Stimulated activated CD4-positive, alpha-beta T cell treated with anti-CD3 and anti-CD28 coated beads, TNF-alpha, amount 100 ng/mL, for 24 hours (primary cell): ENCODE data around the gene TARS1.

Experiments
- DNase-seq, 3 experiments: peaks; one replicate each; pipeline ENCODE4 v3.0.0-alpha.2; 2020; ENCODE audit warnings: low read depth in 3 of 3

TARS1 gene

DNA sequence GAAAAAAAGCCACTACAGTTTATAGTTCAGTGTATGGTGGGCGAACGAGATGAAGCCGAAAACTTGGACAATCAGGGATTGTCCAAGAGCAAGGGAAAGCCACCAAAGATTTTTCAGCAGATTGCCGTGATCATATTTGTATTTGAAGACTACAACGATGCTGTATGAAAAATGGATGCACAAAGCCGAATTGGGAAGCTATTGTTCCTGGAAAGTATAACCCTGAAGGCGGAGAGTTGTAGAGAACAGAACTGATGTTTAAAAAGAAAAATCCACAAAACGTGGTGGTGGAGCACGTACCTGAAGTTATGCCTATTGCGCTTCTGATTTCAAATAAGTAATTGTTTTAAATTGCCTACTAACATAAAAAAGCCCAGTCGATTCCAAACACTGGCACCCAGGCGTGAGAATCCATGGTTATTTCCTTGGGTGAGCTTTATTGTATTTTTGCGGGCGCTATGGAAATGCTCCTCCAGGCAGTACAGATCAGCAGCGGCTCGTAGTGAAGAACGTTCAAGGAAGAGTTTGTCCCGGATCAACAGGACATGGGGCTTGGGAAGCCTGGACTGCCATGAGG, 772 bp upstream of the TARS1 start:
- no peak for DNase-seq

DNA sequence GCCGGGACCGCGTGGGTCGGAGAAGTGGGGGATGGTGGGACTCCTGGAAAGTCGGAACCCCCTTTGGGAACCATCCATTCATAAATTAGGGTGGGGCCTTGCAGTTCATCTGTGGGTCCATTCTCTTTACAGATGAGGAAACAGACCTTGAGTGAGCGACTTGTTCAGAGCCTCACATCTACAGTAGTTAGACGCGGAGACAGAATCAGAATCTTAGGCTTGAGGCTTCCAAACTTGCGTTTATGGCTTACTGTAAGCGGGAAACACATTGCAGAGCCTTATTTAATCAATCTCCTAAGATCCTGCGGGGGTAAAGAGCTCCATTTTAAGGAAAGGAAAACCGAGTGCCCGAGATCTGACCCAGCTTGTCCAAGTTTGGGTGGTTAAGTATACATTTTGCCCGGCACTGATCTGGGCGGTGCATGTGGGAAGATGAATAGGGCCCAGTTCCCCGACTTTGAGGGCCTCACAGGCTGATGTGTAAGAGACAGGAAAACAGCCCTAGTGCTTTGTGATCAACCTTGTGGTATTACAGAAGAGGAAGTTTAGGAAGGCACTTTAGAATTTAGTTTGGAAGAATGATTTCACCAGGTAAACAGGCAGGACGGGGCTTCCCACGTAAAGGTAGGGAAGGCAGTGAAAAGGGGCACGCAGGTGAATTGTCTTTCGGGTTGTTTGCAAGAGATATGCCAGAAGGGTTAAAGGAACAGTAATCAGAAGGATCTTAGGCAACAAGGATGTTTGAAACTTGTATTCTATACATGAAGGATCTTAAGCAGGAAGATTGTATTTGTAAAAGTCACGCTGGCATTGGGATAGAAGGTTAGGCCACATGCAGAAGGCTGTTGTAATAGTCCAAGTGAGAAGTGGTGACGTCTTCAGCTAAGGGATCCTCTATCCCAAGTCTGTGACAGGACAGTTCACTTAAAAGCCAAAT, 744 bp downstream of the TARS1 start:
- peak in 2 of 3 experiments; percentile 7 to 30 for DNase-seq

DNA sequence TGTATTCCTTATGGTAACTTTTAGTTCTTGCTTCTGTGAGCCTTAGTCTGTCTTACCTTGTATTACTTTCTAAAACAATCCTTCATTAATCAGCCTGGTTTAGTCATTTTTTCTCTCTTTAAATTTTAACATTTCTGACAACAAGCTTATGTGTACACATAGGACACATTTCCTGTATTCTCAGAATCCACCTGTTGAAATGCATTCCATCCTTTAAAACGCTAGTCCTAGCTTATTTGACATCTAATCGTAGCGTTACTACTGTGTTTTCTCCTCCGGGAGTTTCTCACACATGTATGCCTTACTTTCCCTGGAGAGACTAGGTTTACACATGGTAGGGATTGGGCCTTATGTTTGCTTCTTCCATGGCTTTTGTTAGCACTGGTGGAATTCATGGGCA, 3.8 kb downstream of the TARS1 start:
- no peak for DNase-seq

DNA sequence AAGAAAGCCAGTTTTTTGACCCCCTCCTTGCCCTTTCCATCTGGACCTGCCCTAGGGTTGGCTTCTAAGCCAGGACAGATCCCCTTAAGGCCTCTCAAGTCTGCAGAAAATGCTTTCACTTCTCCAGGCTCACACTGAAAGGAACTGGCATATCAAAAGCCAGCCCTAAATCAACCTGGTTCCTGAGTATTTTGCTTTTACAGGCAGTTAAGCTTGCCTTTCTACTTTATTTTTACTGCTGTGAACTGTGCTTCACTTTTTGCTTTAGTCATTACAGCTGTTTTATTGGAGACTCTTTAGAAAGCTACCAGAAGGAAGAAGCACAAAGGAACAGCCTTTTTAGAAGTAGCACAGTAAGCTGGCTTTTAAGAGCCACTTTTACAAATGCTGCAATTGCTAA, 5.0 kb downstream of the TARS1 start:
- no peak for DNase-seq

DNA sequence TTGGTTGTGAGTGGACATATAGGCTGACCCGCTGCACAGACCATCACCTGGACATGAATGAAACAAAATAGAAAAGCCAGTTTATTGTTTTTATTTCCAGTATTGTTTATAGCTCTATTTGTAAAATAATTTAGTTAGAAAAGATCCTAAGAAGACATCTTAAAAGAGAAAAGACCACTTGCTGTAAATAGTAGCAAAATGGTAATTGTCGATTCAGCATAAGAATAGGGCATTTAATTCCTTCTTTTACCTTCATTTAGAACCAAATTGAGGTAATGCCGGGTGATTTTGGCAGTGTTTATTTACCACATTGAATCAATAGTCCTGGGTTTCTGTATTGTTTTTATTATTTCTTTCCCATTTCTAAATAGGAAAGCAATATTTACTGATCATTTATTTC, 7.4 kb downstream of the TARS1 start:
- no peak for DNase-seq

DNA sequence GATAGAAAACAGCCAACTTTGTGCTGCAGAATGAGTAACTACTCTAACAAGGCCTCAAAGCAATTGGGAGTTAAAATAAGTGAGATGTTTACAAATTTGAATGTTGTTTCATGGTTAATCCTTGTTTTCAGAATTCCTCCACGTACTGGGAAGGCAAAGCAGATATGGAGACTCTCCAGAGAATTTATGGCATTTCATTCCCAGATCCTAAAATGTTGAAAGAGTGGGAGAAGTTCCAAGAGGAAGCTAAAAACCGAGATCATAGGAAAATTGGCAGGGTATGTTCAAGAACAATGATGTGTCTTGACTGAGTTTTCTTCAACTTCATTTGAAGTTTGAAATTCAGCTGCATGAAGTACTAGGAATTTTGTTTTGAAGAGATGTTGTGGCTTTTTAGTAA, 16.4 kb downstream of the TARS1 start:
- no peak for DNase-seq

DNA sequence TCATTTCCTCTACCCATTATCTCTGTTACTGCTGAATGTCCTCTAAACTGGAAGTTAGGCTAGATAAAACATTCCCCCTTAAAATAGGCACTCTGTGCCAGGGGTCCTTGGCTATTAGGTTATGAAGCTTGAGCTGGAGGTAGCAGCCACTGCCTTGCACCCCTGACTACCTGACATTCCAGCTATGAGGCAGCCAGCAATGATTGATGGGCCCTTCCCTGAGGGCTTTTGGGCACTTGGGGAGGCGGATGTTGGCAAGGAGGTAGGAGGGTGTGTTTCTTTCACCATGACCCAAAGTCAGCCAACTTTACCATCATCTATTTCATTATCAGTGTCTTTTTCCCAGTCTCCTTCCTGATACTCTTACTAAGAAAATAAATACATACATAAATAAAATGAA, 17.1 kb downstream of the TARS1 start:
- DNase-seq = no peak

DNA sequence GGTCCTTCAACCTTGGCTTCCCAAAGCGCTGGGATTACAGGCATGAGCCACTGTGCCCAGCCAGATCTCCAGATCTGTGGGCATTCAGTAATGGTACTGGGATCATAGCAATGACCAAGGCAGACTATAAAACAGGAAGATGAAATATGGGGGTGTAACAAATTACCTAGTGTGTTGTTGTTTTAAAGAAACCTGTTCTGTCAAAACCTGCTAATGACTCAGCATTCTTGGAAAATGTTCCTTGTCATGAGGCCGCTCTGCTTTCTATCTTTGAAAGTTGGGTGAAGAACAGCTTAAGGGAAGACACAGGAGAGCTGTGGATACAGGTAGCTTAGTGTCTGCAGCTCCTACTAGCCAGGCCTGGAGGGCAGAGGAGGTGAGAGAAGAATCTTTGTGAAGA, 19.4 kb downstream of the TARS1 start:
- no peak for DNase-seq

DNA sequence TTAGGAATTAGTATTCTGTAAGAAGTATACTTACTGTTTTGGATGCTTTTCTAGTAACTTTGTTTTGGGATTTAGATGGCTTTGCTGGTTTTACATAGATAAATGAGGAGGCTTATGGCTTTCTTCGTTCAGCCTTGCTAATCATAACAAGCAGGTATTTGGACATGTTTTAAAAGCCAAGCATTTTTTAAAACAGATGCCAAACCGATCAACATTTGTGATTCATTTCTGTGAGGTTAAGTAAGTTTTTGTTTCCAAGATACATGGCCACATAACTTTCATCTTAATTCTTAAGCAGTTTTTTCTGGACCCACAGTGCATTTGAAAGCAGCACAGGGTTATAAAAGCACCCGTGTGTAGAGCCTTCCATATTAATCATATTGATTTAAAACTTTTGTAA, 21.7 kb downstream of the TARS1 start:
- DNase-seq = no peak

DNA sequence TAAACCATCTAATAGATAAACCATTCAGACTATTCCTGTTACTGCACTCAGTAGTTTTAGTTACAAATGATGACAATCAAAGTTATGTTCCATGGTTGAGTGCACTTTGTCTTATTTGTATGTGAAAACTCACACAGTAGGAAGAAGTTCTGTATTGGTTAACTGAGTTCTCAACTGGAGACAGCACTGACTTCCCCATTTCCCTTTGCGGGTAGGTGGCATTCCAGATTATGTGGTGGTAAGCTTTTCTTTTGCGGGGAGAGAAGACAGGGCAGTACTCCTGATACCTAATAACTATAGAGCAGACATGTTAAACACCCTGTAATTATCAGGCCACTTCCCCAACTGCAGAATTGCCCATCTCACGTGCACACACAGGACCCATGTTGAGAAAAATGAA, 24.4 kb downstream of the TARS1 start:
- no peak for DNase-seq

DNA sequence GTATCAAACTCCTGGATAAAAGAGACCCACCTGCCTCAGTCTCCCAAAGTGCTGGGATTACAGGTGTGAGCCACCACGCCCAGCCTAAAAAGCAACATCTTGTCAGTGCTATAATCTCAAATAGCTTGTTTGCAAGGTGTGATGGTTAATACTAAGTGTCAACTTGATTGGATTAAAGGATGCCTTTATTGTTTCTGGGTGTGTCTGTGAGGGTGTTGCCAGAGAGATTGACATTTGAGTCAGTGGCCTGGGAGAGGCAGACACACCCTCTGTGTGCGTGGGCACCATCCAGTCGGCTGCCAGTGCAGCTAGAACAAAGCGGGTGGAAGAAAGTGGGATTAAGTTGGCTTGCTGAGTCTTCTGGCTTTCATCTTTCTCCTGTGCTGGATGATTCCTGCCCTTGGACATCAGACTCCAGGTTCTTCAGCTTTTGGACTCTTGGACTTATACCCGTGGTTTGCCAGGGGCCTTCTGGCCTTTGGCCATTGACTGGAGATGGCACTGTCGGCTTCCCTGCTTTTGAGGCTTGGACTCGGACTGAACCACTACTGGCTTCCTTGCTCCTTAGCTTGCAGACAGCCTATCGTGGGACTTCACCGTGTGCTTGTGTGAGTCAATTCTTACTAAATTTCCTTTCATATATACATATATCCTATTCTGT, 28.1 kb downstream of the TARS1 start:
- DNase-seq = no peak

DNA sequence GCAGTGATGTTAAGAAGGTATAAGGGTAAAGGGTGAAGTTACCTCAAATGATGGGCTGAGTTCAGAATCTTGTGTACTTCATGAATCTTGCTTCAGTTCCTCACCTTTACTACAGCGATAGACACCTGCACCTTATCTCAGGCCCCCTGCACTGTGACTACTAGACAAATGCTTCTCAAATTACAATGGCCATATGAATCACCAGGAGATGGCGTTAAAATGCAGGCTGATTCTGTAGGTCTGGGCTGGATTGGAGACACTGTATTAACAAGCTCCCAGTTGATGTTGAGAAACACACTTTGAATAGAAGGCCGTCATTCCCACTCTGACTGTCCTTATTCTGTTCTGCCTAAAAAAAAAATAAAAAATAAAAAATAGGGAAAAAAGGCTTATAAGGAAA, 29.8 kb downstream of the TARS1 start:
- no peak for DNase-seq

DNA sequence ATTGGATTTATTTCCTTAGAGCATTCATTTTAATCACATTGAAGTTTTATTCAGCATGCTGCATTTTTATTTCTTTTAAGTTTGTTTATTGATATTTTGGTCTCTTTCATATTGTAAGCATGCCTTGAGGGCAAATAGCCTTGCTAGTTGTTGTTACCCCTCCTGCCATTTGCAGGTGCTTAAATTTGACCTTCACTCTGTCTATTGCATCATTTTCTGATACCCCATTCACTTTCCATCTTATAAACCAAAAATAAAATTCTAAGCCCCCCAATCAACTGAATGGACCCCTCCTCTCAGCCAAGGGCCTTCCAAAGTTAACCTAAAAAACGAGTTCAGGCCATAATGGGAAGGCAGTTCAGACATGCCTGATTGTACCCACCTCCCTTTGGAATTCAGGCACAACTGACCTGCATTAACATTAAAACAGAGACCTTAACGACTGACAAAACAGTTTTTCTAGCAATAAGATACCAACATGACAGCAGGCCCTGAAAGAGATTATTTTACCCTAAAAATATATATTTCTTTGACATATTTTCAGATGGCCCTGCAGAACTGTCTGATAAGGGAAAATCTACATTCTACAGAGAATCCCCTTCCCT, 32.1 kb downstream of the TARS1 start:
- DNase-seq = no peak

DNA sequence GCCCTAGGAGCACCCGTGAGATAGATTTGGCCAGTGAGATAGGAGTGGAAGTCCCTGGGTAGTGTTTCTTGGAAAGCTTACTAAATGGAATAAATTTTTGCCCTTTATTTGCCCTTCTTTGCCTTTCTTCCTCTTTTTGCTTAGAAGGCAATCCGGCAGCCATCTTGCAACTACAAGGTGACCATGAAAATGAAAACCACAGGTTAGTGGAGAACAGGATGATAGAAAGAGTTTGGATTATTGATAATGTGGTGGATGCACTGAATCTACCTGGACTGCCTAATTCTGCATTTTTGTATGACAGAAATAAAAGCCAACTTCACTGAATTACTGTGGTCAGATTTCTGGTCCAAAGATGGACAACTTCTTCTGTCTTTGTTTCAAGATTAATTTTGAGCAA, 33.2 kb downstream of the TARS1 start:
- DNase-seq = no peak

DNA sequence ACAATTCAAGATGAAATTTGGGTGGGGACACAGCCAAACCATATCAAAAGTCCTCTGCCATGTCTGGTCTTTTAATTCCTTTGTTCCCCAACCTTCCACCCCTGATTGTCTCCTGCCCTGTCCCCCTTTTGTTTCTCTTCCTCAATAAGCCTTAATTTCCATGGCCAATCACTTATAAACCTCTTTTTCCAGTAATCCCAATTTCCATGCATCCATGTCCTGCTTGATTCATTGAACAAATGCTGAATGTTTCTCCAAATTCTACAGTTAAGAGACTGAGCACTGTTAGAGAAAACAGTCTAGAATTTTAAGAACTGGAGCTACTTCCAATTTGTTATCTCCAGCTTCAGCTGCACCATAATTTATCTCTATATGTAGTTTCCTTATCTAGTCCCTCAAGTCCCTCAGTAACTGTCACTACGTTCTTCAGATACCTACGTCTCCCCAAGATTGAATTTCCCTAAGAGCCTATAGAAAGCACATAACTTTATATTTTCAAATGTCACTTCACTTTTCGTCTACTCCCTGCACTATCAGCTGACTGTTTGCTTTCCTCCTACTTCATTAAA, 34.2 kb downstream of the TARS1 start:
- no peak for DNase-seq

DNA sequence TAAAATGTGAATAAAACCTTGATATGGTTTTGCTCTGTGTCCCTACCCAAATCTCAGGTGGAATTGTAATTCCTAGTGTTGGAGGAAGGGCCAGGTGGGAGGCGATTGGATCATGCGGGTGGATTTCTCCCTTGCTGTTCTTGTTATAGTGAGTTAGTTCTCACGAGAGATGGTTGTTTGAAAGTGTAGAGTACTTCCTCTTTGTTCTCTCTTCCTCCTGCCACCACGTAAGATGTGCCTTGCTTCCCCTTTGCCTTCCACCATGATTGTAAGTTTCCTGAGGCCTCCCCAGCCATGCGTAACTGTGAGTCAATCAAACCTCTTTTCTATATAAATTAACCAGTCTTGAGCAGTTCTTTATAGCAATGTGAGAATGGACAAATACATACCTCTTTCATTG, 34.9 kb downstream of the TARS1 start:
- DNase-seq = no peak

DNA sequence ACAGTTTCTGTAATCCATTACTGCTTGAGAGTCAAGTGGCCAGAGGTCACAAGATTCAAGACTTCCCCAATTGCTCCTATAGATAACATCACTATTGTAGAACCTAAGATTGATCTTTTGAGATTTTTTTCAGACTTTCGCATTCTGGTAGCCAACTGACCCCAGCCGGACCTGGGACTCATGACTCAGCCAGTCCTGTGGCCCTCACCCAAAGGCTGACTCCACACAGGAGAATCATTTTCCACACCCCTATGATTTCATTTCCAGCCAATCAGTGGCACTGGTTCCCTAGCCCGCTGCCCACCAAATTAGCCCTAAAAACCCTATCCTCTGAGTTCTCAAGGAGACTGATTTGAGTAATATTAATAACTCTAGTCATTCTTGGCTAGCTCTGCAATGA, 36.2 kb downstream of the TARS1 start:
- DNase-seq = no peak

DNA sequence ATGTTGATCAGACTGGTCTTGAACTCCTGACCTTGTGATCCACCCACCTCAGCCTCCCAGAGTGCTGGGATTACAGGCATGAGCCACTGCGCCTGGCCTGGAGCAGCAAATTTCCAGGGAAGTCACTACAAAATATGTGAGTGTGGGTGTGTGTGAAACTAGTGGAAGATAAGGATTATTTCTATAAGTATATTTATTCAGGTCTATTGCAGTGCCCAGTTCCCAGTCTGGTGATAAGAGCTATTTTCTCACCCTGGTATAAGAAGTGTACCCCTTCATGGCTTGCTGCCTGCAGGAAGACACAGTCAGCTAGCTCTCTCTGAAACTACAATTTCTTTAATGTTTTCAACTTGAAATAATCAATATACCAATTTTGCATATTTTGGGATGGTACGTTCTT, 37.1 kb downstream of the TARS1 start:
- no peak for DNase-seq

DNA sequence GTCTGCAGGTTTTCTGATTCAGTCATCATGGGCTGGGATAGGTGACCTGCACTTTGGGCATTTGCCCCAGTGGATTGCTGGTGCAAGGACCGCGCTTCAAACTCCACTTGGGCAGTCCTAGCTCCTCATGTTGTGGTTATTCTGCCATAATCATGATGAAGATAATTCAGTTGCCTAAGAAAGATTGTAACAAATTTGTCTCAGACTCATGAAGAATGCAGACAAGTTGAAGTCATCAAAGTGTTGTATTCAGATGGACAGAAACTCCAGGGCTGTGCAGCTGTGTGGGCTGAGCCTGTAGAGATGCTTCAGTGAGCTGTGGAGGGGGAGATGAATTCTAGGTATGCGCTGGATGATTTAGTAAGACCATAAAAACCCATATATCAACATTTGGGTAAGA, 38.5 kb downstream of the TARS1 start:
- DNase-seq = no peak

DNA sequence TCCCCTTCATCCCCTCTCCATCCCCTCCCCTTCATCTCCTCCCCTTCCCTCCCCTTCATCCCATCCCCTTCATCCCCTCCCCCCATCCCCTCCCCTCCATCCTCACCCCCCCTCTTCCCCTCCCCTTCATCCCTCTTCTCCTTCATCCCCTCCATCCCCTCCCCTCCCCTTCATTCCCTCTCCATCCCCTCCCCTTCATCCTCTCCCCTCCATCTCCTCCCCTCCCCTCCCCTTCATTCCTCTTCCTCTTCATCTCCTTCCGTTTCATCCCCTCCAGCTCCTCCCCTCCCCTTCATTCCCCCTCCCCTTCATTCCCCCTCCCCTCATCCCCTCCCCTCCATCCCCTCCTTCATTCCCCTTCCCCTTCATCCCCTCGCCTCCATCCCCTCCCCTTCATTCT, 40.1 kb downstream of the TARS1 start:
- DNase-seq = no peak

DNA sequence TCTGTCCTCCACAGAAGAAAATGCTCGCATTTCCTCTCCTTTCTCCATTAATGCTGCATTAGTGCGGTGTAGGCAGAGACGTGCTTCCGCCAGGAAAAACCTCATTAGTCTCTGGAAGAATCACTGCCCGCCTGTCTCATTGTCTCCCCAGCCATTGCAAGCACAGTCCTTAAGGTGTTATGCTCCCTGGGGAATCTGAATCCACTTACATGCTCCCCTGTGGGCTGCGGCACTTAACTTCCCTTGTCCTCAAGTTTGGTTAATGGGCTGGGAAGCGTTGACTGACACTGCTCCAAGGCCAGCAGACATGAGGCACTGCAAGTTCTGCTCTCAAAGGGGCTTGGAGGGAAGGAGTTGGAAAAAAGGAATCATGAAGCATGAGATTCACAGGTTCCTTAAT, 41.6 kb downstream of the TARS1 start:
- no peak for DNase-seq

DNA sequence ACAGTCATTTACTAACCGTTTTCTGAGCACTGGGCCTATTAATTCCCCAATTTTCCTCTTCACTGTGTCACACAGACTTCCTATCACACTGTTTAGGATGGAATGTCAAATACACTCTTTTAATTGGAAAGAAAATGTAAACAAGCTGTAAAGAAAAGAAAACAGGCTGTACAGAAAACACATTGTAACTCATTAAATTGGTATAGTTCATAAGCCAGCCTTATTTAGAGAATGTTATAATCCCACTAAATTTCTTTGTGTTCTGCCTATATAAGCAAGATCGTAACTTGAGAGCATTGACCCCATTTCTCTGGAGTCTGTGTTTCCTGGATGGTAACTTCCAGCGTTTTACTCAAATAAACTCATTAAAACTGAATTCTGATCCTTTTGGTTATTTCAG, 46.5 kb downstream of the TARS1 start:
- DNase-seq = no peak
